C4-2B (cell line): ENCODE data around the gene PDE4A.

ENCODE experiments used
- CTCF ChIP-seq: fragments of 450-650 bp; conservative IDR thresholded peaks from 2 replicates; pipeline ENCODE4 v1.5.1; 2017; ENCODE audit warnings: mild to moderate bottlenecking
- ZFX ChIP-seq: fragments of 450-650 bp; IDR thresholded peaks from 2 replicates; pipeline ENCODE4 v1.6.1; 2017

- TF ChIP-seq CTCF (no peak), ZFX (no peak)
Observed at GRCh38 chr19:10419646-10420443, 493 bp upstream of the PDE4A start.
